Adrenal gland (tissue), 12 donors: ENCODE results near the gene NRXN3. TPM values are rescaled to one million over a fixed set of nuclear protein-coding genes. Genes with fewer than 3 reads are reported as not detected.
"Not testable (repeated sequence)": the region's sequence is repeated elsewhere in the genome, so short reads cannot be mapped to it uniquely, and the experiment has no call there.

ENCODE experiments used
- DNase-seq, 7 donors: peaks; one replicate each; pipeline ENCODE4 v3.0.0-alpha.2; 2019 to 2020
- H3K27ac ChIP-seq, 5 donors: fragments of 200-600 bp; sonication (generic) in 4 of 5; 1 replicate in 3 of 5; 2 replicates in 2 of 5; pipeline versions ENCODE4 v1.5.1 to v1.8.0; 2016 to 2020; ENCODE audit warnings: mild to moderate bottlenecking in 1 of 5
- H3K27me3 ChIP-seq: fragments of 200-600 bp; 2 replicates; pipeline ENCODE4 v1.8.0; 2021
- H3K36me3 ChIP-seq, 2 donors: fragments of 200-600 bp; replicated peaks in 1 of 2; 1 replicate in 1 of 2; 2 replicates in 1 of 2; pipeline versions ENCODE4 v1.5.1 to v1.8.0; 2018 to 2022
- H3K4me1 ChIP-seq, 2 donors: fragments of 200-600 bp; replicated peaks in 1 of 2; 1 replicate in 1 of 2; 2 replicates in 1 of 2; pipeline versions ENCODE4 v1.5.1 to v1.8.0; 2018 to 2021
- H3K4me3 ChIP-seq, 4 donors: fragments of 200-600 bp; sonication (generic) in 3 of 4; one replicate each; pipeline ENCODE4 v1.5.1; 2016 to 2018
- H3K9me3 ChIP-seq, 3 donors: fragments of 200-600 bp; sonication (generic) in 1 of 3; replicated peaks in 1 of 3; 1 replicate in 2 of 3; 2 replicates in 1 of 3; pipeline versions ENCODE4 v1.5.1 to v1.8.0; 2016 to 2021
- CTCF ChIP-seq, 6 experiments: fragments of 450-650 bp in 4 of 6; fragments of 200-600 bp in 2 of 6; sonication (generic) in 1 of 6; IDR thresholded peaks; 1 replicate in 5 of 6; 2 replicates in 1 of 6; pipeline versions ENCODE4 v1.5.1 to v1.8.0; 2016 to 2021; ENCODE audit warnings: antibody characterized with exemption in 6 of 6, mild to moderate bottlenecking in 2 of 6, moderate library complexity in 1 of 6
- POLR2A ChIP-seq, 2 donors: fragments of 450-650 bp; IDR thresholded peaks; one replicate each; pipeline ENCODE4 v1.6.1; 2017; ENCODE audit warnings: antibody characterized with exemption in 2 of 2, mild to moderate bottlenecking in 2 of 2, moderate library complexity in 1 of 2
- WGBS, 4 donors: extraction: QIAGEN DNeasy Blood & Tissue Kit in 2 of 4; methylation state at CpG; one replicate each; pipeline versions ENCODE4 v1.1.5 to v1.1.7; 2013 to 2017; 5-methylcytosine and 5-hydroxymethylcytosine counted together
- intact Hi-C, 2 donors: fragments of 100-400 bp; cut with DNase I; formaldehyde crosslinking; loops; one replicate each; pipeline versions ENCODE4 v1.14.1 to v1.15.0; 2022 to 2023
- polyA plus RNA-seq, 3 donors: library from polyadenylated mRNA; stranded (reverse); fragments of 200-250 nt in 2 of 3; fragments of 350-450 nt in 1 of 3; fragmentation: Illumina TruSeq in 1 of 3; extraction: RNeasy Lipid Tissue Mini Kit (QIAGEN cat#74804) in 1 of 3; gene quantifications; one replicate each; pipeline ENCODE4 v1.2.3, GENCODE V29; 2013 to 2014
- total RNA-seq, 9 donors: library from RNA; depleted of rRNA in 4 of 9; stranded (reverse); fragments of >200 nt in 4 of 9; fragments of 120-200 nt in 1 of 9; fragmentation: NEBNext Ultra II Directional in 1 of 9; extraction: Animal tissue kit (Norgen Biotek cat#: 25700) in 1 of 9; gene quantifications; one replicate each; pipeline versions ENCODE4 v1.1.0 to v1.2.4, GENCODE V29; 2013 to 2023
- donor health status: healthy with polysubstance abuse.
- donor health status: Bipolar disorder and iron deficiency.
- donor health status: DM: yes; HTN: yes; CAD: no.
- donor health status: DM: no; HTN: no; CAD: no.
- donor health status: DM: no; HTN: no; CAD: no.
- donor health status: DM: yes; HTN: yes; CAD: no.

NRXN3 gene
- total and polyA plus RNA-seq, 12 donors: 0.09 to 8.5 (median 1.6) TPM

DNA sequence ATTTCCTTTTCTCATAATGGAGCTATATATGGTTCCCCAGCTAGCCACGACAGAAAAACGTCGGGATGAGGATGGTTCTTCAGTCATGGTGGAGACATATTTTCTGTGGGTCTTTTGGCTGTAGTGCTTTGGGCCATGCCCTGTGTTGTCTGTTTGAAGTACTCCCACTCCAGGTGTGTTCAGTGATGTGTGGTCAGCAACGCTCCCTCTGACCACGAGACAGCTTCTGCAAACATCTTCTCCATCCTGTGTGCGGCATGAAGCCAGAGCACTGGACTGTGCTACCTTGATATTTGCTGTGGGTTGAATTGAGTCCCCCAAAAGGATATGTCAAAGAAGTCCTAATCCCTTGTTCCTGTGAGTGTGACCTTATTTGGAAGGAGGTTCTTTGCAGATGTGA lies 931.2 kb downstream of the NRXN3 start:
- intact Hi-C loops: no loop called here
- no peak overlapping the region for H3K4me3 ChIP-seq
- no peaks in the 10 kb centered on the region for H3K27me3 ChIP-seq
- H3K9me3 ChIP-seq: no peaks in the 10 kb centered on the region
- TF ChIP-seq POLR2A (IDR thresholded peaks at IDR 0.05) (no peak), CTCF (IDR thresholded peaks at IDR 0.05) (no peak)
- 75 to 81% (median 76%) methylated on average over 6 of the region's 6 CpGs for WGBS, 4 donors
- no peaks in the 10 kb centered on the region for H3K36me3 ChIP-seq
- no peak for DNase-seq
- no peak overlapping the region for H3K27ac ChIP-seq
- H3K4me1 ChIP-seq: no peaks in the 10 kb centered on the region

GRCh38 chr14:79103764-79104163 lies 933.6 kb downstream of the NRXN3 start:
- H3K27me3 ChIP-seq: no peaks in the 10 kb centered on the region
- H3K9me3 ChIP-seq: no peaks in the 10 kb centered on the region
- 48 to 61% (median 53%) methylated on average over 2 of the region's 2 CpGs for WGBS, 4 donors
- intact Hi-C loops: no loop called here
- no peaks in the 10 kb centered on the region for H3K4me1 ChIP-seq
- no peak for DNase-seq
- H3K27ac ChIP-seq: no peak overlapping the region
- no peak for TF ChIP-seq POLR2A (IDR thresholded peaks at IDR 0.05)
- H3K4me3 ChIP-seq: no peak overlapping the region
- no peaks in the 10 kb centered on the region for H3K36me3 ChIP-seq

GRCh38 chr14:79110564-79110963 lies 940.4 kb downstream of the NRXN3 start:
- H3K27ac ChIP-seq, H3K4me3 ChIP-seq, H3K36me3 ChIP-seq, intact Hi-C loops, H3K27me3 ChIP-seq, H3K9me3 ChIP-seq, DNase-seq, H3K4me1 ChIP-seq: not testable (repeated sequence)
- 44 to 64% (median 49%) methylated on average over 4 of the region's 4 CpGs for WGBS, 4 donors

GRCh38 chr14:79111987-79112501 lies 941.9 kb downstream of the NRXN3 start:
- Histone ChIP-seq H3K27ac (no peak overlapping the region), H3K4me3 (no peak overlapping the region), H3K9me3 (no peaks in the 10 kb centered on the region), H3K36me3 (no peaks in the 10 kb centered on the region), H3K4me1 (no peaks in the 10 kb centered on the region), H3K27me3 (no peaks in the 10 kb centered on the region)
- DNase-seq: no peak
- intact Hi-C loops: no loop called here
- 20 to 30% (median 25%) methylated on average over 2 of the region's 2 CpGs for WGBS, 4 donors
- TF ChIP-seq POLR2A (IDR thresholded peaks at IDR 0.05) (no peak), CTCF (IDR thresholded peaks at IDR 0.05) (no peak)

GRCh38 chr14:79117561-79117960 lies 947.4 kb downstream of the NRXN3 start:
- H3K36me3 ChIP-seq: no peaks in the 10 kb centered on the region
- no peaks in the 10 kb centered on the region for H3K9me3 ChIP-seq
- whole genome bisulfite sequencing, 4 donors: 55 to 76% (median 56%) methylated on average over 1 of the region's 1 CpG
- DNase-seq: no peak
- no peaks in the 10 kb centered on the region for H3K27me3 ChIP-seq
- no peak overlapping the region for H3K27ac ChIP-seq
- intact Hi-C loops: no loop called here
- TF ChIP-seq POLR2A (IDR thresholded peaks at IDR 0.05) (no peak), CTCF (IDR thresholded peaks at IDR 0.05) (no peak)
- H3K4me1 ChIP-seq: no peaks in the 10 kb centered on the region
- H3K4me3 ChIP-seq: no peak overlapping the region
